Effector memory CD4-positive, alpha-beta T cell (primary cell): Measurements from ENCODE around the gene NFIA.

Experiments
- DNase-seq, 3 donors: peaks; one replicate each; pipeline ENCODE4 v3.0.0-alpha.2; 2020
- H3K27ac ChIP-seq: 2 replicates; pipeline ENCODE4 v1.7.0; 2013; ENCODE audit warnings: mild to moderate bottlenecking, low read length, moderate library complexity; ENCODE audit not compliant: insufficient read depth, poor library complexity, severe bottlenecking
- H3K27me3 ChIP-seq: replicated peaks from 2 replicates; pipeline ENCODE4 v1.7.0; 2013; ENCODE audit warnings: mild to moderate bottlenecking, low read length; ENCODE audit not compliant: insufficient read depth, control insufficient read depth, poor library complexity, severe bottlenecking
- H3K36me3 ChIP-seq: 2 replicates; pipeline ENCODE4 v1.7.0; 2013; ENCODE audit warnings: mild to moderate bottlenecking, low read length, moderate library complexity; ENCODE audit not compliant: control insufficient read depth, insufficient read depth
- H3K4me1 ChIP-seq: 2 replicates; pipeline ENCODE4 v1.7.0; 2013; ENCODE audit warnings: low read length, mild to moderate bottlenecking; ENCODE audit not compliant: control insufficient read depth, insufficient read depth, poor library complexity, severe bottlenecking
- H3K4me3 ChIP-seq: 2 replicates; pipeline ENCODE4 v1.7.0; 2013; ENCODE audit warnings: low read length, low read depth, mild to moderate bottlenecking; ENCODE audit not compliant: insufficient read depth, poor library complexity, severe bottlenecking
- H3K9me3 ChIP-seq: 2 replicates; pipeline ENCODE4 v1.7.0; 2013; ENCODE audit warnings: mild to moderate bottlenecking, low read length, moderate library complexity; ENCODE audit not compliant: control insufficient read depth

The NFIA gene

GRCh38 chr1:61208172-61208571 lies 125.8 kb downstream of the NFIA start:
- Histone ChIP-seq H3K27ac (no peak overlapping the region), H3K4me3 (no peak overlapping the region)
- no peak for DNase-seq

GRCh38 chr1:61208831-61209230 lies 126.5 kb downstream of the NFIA start:
- no peak for DNase-seq
- no peaks in the 10 kb centered on the region for H3K36me3 ChIP-seq
- H3K27ac ChIP-seq, result no peak overlapping the region
- no peaks in the 10 kb centered on the region for H3K4me1 ChIP-seq
- H3K4me3 ChIP-seq, result no peak overlapping the region
- no peaks in the 10 kb centered on the region for H3K27me3 ChIP-seq
- H3K9me3 ChIP-seq, result no peaks in the 10 kb centered on the region

More at GRCh38 chr1:61208172-61208571, 125.8 kb downstream of the NFIA start:
- H3K27me3 ChIP-seq, result no peaks in the 10 kb centered on the region
- no peaks in the 10 kb centered on the region for H3K36me3 ChIP-seq
- H3K4me1 ChIP-seq, result no peaks in the 10 kb centered on the region
- H3K9me3 ChIP-seq, result no peaks in the 10 kb centered on the region

GRCh38 chr1:61210435-61211154 lies 128.2 kb downstream of the NFIA start:
- Histone ChIP-seq H3K27ac (no peak overlapping the region), H3K4me3 (no peak overlapping the region), H3K27me3 (no peaks in the 10 kb centered on the region), H3K9me3 (no peaks in the 10 kb centered on the region), H3K36me3 (no peaks in the 10 kb centered on the region), H3K4me1 (no peaks in the 10 kb centered on the region)
- DNase-seq, result no peak

- H3K27ac ChIP-seq, result no peak overlapping the region
- H3K27me3 ChIP-seq, result no peaks in the 10 kb centered on the region
- no peaks in the 10 kb centered on the region for H3K9me3 ChIP-seq
- H3K4me3 ChIP-seq, result no peak overlapping the region
- H3K4me1 ChIP-seq, result no peaks in the 10 kb centered on the region
- DNase-seq, result no peak
- no peaks in the 10 kb centered on the region for H3K36me3 ChIP-seq
Measured at GRCh38 chr1:61213245-61214011, 131.1 kb downstream of the NFIA start.

DNA sequence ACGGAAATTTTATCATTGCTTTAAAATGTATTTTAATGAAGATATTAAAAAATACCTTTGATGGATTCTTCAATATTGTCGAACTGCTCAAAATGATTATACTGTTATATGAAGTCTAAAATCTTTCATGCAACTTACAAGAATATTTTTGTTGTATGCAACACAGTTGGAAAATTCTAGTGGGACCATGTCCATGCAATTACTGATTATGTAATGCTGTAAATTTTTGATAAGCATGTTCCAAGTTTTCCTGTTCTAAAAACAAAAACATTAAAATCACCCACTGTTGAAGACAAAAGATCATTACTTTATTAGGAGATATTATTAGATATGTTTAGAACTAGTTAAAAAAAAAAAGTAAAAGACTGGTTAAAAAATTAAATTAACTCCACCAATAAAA lies 132.8 kb downstream of the NFIA start:
- no peak for DNase-seq
- no peaks in the 10 kb centered on the region for H3K36me3 ChIP-seq
- H3K27me3 ChIP-seq, result no peaks in the 10 kb centered on the region
- no peaks in the 10 kb centered on the region for H3K4me1 ChIP-seq
- H3K9me3 ChIP-seq, result no peaks in the 10 kb centered on the region
- H3K4me3 ChIP-seq, result no peak overlapping the region
- H3K27ac ChIP-seq, result no peak overlapping the region

DNA sequence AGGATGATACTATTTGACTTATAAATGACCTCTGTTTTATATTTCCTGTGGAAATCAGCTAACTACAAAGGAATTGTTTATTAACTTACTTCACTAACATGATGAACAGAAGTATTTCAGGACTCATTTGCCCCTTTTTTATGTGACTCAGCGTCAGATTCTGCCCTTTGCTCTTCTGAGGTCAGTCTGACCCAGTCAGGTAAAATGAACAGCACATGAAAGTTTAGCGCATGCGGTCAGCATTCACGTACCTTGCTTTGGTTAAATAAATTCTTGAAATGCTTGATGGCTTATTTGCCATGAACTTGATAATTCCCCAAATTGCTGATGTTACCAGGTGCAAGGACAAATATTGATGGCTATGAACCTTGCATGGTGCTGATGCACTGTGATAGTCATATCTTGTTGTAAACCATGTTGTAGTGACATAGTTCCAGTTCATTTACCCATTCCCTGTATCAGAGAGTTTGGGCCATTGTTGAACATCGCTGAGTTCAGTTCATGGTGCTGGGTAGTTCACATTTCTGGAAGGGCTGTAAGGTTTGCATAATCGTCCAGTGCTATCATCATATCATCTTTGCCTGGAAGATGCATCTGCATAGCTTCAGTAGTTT lies 133.4 kb downstream of the NFIA start:
- Histone ChIP-seq H3K9me3 (no peaks in the 10 kb centered on the region), H3K4me3 (no peak overlapping the region), H3K4me1 (no peaks in the 10 kb centered on the region), H3K36me3 (no peaks in the 10 kb centered on the region), H3K27ac (no peak overlapping the region), H3K27me3 (no peaks in the 10 kb centered on the region)
- DNase-seq, result no peak

- Histone ChIP-seq H3K27ac (no peak overlapping the region), H3K4me3 (no peak overlapping the region), H3K9me3 (no peaks in the 10 kb centered on the region), H3K4me1 (no peaks in the 10 kb centered on the region), H3K36me3 (no peaks in the 10 kb centered on the region), H3K27me3 (no peaks in the 10 kb centered on the region)
- DNase-seq, result no peak
Measured at GRCh38 chr1:61220536-61220935, 138.2 kb downstream of the NFIA start.

DNA sequence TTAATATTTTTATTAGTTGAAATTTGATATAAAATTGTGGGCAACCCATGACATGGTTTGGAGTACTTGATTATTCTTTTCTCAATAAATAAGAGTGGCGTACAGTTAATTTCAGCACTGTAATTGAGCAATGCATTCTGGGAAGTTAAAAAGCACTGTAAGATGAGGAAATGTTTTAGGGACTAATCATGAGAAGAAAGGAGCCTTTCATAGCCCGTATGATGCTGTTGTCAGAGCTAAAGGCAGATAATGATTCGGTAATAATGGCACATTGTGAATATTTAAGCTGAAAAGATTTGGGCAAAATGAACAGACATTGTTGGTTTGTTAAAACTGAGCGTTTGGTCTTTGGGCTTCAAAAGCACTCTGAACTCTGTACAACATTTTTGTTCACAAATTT lies 139.3 kb downstream of the NFIA start:
- no peaks in the 10 kb centered on the region for H3K27me3 ChIP-seq
- H3K4me1 ChIP-seq, result no peaks in the 10 kb centered on the region
- DNase-seq, result no peak
- H3K36me3 ChIP-seq, result no peaks in the 10 kb centered on the region
- no peaks in the 10 kb centered on the region for H3K9me3 ChIP-seq
- H3K4me3 ChIP-seq, result no peak overlapping the region
- no peak overlapping the region for H3K27ac ChIP-seq

GRCh38 chr1:61222240-61222639 lies 139.9 kb downstream of the NFIA start:
- no peak overlapping the region for H3K4me3 ChIP-seq
- H3K27ac ChIP-seq, result no peak overlapping the region
- H3K9me3 ChIP-seq, result no peaks in the 10 kb centered on the region
- no peaks in the 10 kb centered on the region for H3K36me3 ChIP-seq
- no peaks in the 10 kb centered on the region for H3K4me1 ChIP-seq
- no peaks in the 10 kb centered on the region for H3K27me3 ChIP-seq
- no peak for DNase-seq

DNA sequence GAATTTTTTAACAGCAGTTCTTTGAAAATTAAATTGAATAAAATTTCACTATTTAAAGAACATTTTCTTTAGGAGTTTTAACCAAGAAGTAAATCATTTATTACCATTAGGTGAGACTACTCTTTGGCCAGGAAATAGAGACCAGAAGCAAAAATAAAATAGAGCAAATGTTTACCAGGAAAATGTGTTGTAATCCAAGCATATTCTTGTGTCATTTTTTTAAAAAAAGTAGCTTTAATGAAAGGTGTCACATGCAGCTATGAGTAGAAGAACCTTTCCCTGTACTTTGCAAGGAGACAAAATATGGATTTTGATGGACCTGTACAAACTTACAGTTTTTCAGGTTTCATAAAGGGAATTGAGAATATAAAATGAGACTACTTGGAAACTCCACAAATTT lies 140.8 kb downstream of the NFIA start:
- H3K4me1 ChIP-seq, result no peaks in the 10 kb centered on the region
- H3K36me3 ChIP-seq, result no peaks in the 10 kb centered on the region
- no peak for DNase-seq
- no peaks in the 10 kb centered on the region for H3K9me3 ChIP-seq
- no peaks in the 10 kb centered on the region for H3K27me3 ChIP-seq
- no peak overlapping the region for H3K4me3 ChIP-seq
- no peak overlapping the region for H3K27ac ChIP-seq
